GM12891 (cell line): ENCODE data around the gene RNF169.

Experiments
- POLR2A ChIP-seq: IDR thresholded peaks from 2 replicates; pipeline ENCODE4 v1.6.1; 2011; ENCODE audit warnings: low read depth, low read length, control low read depth
- TAF1 ChIP-seq: IDR thresholded peaks from 2 replicates; pipeline ENCODE4 v1.6.1; 2011; ENCODE audit warnings: low read depth, low read length, control low read depth

DNA sequence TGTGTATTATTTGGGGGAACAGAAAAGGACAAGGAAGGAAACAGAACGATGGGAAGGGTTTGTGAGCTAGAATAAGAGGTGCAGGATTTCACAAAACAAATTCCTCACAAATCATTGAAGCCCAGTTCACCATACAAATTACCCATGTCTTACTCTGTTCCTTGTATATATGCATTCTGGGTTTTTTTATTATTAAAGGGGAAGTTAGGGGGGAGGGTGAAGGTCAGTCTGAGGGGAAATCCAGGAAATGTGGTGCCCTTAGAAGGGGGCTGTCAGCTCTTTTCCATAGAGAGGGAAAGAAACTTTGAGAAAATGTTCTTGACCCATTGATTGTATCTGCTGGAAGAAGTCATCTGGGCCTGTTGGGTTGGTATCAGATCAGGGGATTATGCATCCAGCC lies 90.8 kb downstream of the RNF169 start:
- no peak for TF ChIP-seq POLR2A
- no peak for TF ChIP-seq TAF1
